ENCODE measurements around the gene TMEM183A.
"Not testable (repeated sequence)": the region's sequence is repeated elsewhere in the genome, so short reads cannot be mapped to it uniquely, and the experiment has no call there.

Gene TMEM183A

GRCh38 chr1:202986120-202986519 lies 21.1 kb upstream of the TMEM183A start:
- H3K27ac ChIP-seq; DNase-seq (ENCODE audit: low read depth, low spot score): not testable (repeated sequence)

- H3K27ac ChIP-seq, result no peak overlapping the region
- DNase-seq (ENCODE audit: low read depth, low spot score), result no peak
Measured at GRCh38 chr1:202987255-202987654, 19.9 kb upstream of the TMEM183A start.

- no peak overlapping the region for H3K27ac ChIP-seq
- no peak for DNase-seq (ENCODE audit: low read depth, low spot score)
Measured at GRCh38 chr1:202987922-202988583, 19.1 kb upstream of the TMEM183A start.

GRCh38 chr1:202989879-202990278 lies 17.3 kb upstream of the TMEM183A start:
- DNase-seq (ENCODE audit: low read depth, low spot score), result no peak

GRCh38 chr1:202991112-202991511 lies 16.1 kb upstream of the TMEM183A start:
- no peak overlapping the region for H3K27ac ChIP-seq
- DNase-seq (ENCODE audit: low read depth, low spot score), result no peak

More at GRCh38 chr1:202989879-202990278, 17.3 kb upstream of the TMEM183A start:
- H3K27ac ChIP-seq, result no peak overlapping the region

GRCh38 chr1:202994756-202995155 lies 12.4 kb upstream of the TMEM183A start:
- H3K27ac ChIP-seq, result no peak overlapping the region

GRCh38 chr1:202998836-202999750 lies 8.1 kb upstream of the TMEM183A start:
- DNase-seq (ENCODE audit: low read depth, low spot score), result no peak
- H3K27ac ChIP-seq, result no peak overlapping the region

More at GRCh38 chr1:202994756-202995155, 12.4 kb upstream of the TMEM183A start:
- DNase-seq (ENCODE audit: low read depth, low spot score), result no peak

- H3K27ac ChIP-seq, result no peak overlapping the region
- no peak for DNase-seq (ENCODE audit: low read depth, low spot score)
Measured at GRCh38 chr1:203000217-203000944, 6.8 kb upstream of the TMEM183A start.

GRCh38 chr1:203001986-203002385 lies 5.2 kb upstream of the TMEM183A start:
- no peak overlapping the region for H3K27ac ChIP-seq
- DNase-seq (ENCODE audit: low read depth, low spot score), result no peak

GRCh38 chr1:203002951-203003350 lies 4.2 kb upstream of the TMEM183A start:
- no peak for DNase-seq (ENCODE audit: low read depth, low spot score)
- no peak overlapping the region for H3K27ac ChIP-seq

GRCh38 chr1:203005395-203006142 lies 1.6 kb upstream of the TMEM183A start:
- not testable (repeated sequence) for DNase-seq (ENCODE audit: low read depth, low spot score); H3K27ac ChIP-seq

GRCh38 chr1:203009185-203009584 lies 2.0 kb downstream of the TMEM183A start:
- no peak for DNase-seq (ENCODE audit: low read depth, low spot score)
- no peak overlapping the region for H3K27ac ChIP-seq

- DNase-seq (ENCODE audit: low read depth, low spot score), result no peak
- H3K27ac ChIP-seq, result no peak overlapping the region
Measured at GRCh38 chr1:203011582-203011981, 4.4 kb downstream of the TMEM183A start.

- H3K27ac ChIP-seq, result no peak overlapping the region
- no peak for DNase-seq (ENCODE audit: low read depth, low spot score)
Measured at GRCh38 chr1:203017061-203017460, 9.9 kb downstream of the TMEM183A start.

GRCh38 chr1:203017692-203018091 lies 10.5 kb downstream of the TMEM183A start:
- no peak for DNase-seq (ENCODE audit: low read depth, low spot score)
- no peak overlapping the region for H3K27ac ChIP-seq

- DNase-seq (ENCODE audit: low read depth, low spot score); H3K27ac ChIP-seq: not testable (repeated sequence)
Measured at GRCh38 chr1:203022855-203023254, 15.7 kb downstream of the TMEM183A start.

GRCh38 chr1:203025686-203026030 lies 18.5 kb downstream of the TMEM183A start:
- peak overlapping the region; percentile 3 for H3K27ac ChIP-seq
- DNase-seq (ENCODE audit: low read depth, low spot score), result no peak

GRCh38 chr1:203026031-203026665 lies 19.0 kb downstream of the TMEM183A start, which contains the start of gene PPFIA4:
PPFIA4 (plus strand) TSS chr1:203026491; CDS start chr1:203039009, 12,518 bp downstream.
- no peak for DNase-seq (ENCODE audit: low read depth, low spot score)
- peak within 1 kb of the TSS; percentile 3 for H3K27ac ChIP-seq
